Measurements from ENCODE around the gene COIL.

COIL gene

GRCh38 chr17:56934280-56934679 is 26.6 kb downstream of the COIL start:
- DNase-seq, result no peak

GRCh38 chr17:56933868-56934267 is 27.0 kb downstream of the COIL start:
- no peak for DNase-seq

DNA sequence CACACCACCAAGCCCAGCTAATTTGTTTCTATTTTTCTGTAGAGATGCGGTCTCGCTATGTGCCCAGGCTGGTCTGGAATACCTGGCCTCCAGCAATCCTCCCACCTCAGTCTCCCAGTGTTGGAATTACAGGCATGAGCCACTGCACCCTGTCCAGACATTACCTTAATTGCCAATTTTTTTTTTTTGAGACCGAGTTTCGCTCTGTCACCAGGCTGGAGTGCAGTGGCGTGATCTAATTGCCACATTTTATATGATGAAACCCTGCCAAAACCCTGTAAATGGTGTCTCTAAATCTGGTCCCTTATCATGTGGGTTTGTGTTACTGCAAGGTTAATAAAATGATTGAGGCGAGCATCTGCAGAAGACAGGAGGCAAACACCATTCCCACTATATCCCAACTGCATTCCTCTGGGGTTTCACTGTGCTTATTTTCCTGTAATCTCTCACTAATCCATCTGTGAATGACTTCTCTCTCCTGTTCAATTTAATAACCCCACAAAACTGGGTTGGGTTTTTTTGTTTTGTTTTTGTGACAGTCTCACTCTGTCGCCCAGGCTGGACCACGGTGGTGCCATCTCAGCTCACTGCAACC is 27.6 kb downstream of the COIL start:
- no peak for DNase-seq

DNA sequence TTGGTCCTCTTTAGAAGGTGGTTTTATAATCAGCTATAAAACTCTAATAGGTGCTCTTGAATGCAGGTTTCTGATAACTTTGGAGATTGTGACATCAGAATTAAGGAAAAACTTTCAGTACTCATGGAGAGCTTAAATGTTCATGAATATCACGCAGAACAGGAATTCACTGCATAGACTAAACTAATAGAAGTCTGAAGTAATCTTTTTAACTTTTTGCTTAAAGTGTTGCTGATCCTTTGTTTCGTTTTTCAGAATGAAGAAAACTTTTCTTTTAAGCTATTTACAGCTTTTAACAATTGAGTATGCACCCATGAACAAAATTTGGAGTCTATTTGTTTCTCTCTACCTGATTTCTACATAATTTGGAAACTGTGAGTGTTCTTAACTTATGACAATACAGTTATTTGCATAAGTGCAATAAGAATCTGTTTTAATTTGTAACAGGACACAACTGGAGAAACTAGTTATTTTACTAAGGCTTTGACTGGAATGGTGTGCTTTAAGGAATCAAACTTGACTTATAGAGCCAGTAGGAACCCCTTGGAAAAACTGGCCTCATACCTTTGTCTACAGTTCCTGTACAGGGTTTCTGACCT is 30.0 kb downstream of the COIL start:
- no peak for DNase-seq

DNA sequence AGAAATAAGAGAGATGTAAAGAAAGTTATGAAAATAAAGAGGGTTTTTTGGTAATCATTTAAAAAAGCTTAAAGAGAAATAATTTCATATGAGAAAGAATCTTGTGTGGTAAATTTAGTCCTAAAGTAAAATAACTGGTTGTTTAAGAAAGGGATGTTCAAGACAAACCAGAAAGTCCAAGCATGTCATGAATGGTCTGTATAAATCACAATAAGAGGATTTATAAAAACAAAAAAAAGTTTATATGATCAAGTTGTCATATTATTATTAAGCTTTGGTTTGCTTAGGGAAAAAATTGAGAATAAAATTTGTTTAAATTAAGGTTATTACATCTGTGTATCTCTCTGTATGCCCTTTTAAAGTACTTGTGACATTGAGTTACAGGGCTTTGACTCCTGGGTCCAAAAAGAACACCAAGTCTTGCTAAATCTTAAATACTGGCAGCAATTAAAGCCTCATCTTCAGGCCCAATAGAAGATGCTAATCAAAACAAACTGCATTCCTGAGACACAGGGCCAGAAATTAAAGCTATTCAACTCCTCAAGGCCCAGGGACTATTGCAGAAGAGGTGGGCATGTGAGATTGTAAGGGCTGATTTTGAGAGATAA is 31.4 kb downstream of the COIL start:
- DNase-seq, result no peak

DNA sequence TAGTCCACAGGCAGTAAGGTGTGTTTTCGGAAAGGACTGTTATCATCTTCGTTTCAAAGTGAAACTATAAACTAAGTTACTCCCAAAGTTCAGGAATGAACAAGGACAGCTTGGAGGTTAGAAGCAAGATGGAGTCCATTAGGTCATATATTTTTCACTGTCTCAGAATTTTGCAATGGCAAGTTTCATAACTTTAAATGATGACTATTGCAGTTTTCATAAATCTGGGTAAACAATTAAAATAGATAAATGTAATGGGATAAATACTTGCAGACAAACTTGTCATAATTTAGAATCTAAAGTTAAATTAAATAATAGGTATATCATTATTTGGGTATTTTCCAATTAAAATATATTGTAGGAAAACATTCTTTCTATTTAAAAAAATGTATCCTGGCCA is 32.3 kb downstream of the COIL start:
- DNase-seq, result no peak

DNA sequence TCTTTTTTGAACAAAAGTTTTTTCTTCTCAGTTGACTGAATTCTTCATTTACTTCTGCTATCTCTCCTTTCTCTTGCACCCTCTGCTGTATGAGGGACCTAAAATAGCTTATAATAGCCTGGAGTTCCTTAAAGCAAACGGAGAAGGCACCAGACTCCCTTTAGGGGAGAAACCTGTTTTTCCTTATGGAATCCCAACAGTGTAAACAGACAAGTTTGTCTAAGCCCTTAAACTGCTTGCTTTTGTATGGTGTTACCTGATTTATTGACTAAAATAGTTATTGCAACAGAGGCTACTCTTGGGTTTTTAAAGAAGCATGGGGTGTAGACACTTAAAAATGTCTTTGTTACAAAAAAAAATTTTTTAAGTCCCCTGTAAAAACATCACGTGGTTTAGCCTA is 34.1 kb downstream of the COIL start:
- no peak for DNase-seq

- DNase-seq, result no peak
These were observed 34.6 kb downstream of the COIL start for GRCh38 chr17:56926270-56926669.

DNA sequence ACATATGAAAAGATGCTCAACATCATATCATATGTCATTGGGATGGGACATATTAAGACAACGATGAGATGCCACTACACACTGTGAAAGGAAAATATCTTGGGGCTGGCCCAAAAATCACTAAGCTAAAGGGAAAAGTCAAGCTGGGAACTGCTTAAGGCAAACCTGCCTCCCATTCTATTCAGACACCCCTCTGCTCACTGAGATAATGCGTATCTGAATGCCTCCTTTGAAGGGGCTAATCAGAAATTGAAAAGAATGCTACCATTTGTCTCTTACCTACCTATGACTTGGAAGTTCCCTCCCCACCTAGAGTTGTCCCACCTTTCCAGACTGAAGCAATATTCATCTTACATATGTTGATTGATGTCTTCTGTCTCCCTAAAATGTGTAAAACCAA is 35.8 kb downstream of the COIL start:
- DNase-seq, result no peak

DNA sequence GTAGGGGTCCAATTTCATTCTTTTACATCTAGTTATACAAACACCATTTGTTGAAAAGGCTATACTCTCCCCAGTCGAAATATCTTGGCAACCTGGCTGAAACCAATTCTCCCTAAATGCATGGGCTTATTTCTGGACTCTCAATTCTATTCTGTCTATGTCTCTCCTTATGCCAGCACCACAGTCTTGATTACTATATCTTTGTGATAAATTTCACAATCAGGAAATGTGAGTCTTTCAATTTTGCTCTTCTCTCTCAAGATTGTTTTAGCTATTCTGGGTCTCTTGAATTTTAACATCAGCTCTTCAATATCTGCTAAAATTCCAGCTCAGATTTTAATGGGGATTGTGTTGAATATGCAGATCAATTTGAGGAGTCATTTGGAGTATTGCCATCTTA is 41.1 kb downstream of the COIL start:
- DNase-seq, result no peak

GRCh38 chr17:56918916-56919315 is 41.9 kb downstream of the COIL start:
- peak; percentile 9 for DNase-seq

GRCh38 chr17:56917559-56918296 is 43.1 kb downstream of the COIL start:
- no peak for DNase-seq

- no peak for DNase-seq
These were observed 46.1 kb downstream of the COIL start for GRCh38 chr17:56914581-56915273.

DNA sequence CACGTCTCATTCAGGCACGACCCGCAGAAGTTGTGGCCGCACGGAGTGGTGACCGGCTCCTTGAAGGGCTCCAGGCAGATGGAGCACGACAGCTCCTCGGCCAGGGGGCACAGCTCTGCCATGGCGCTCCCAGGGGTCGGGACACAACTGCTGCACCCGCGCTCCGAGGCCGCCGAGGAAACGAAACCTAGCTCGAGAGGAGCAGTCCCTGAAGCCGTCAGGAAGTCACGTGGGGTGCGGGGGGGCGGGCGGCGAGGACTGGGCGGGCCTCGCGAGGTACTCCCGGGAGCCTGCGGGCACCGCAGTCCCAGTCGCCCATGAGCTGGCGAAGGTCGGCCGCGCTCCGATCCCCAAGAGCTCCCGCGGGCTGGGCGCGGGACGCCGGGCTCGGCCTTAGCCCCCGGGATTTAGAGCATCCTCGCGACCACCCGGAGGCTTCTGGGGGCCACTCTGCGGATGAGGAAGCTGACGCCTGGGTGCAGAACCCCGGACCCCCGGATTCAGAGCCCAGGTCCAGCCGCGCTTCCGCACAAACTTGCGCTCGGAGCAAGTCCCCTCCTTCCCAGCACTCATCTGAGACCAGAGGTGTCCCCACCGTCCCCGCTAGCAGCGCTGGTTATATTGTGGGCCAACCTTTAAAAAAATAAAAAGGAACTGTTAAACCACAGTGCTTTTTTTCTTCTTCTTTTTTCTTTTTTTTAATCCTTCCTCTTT is 46.8 kb downstream of the COIL start, which contains the start of gene TRIM25:
TRIM25 (minus strand) TSS at position 183 of the 714 bp plus-strand sequence; CDS start at position 122, 61 bp downstream.
- DNase-seq, result peak; percentile 82

DNA sequence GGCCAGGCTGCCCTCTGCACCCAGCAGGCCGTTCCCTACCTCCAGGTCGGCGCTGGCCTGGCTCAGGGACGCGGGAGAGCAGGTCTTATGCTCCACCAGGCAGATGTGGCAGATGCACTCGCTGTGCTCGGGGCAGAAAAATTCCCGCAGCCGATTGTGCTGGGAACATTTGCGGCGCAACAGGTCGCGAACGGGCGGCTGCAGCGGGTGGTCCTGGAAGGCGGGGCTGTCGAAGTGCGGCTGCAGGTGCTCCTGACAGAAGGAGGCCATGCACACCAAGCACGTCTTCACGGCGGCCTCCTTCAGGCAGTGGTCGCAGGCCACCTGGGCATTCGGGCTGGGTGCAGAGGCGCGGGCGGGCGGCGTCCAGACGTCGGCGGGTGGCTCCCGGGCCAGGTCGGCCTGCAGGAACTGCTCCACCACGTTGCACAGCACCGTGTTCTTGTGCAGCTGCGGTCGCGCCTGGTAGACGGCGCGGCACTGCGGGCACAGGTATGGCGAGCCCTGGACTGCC is 47.4 kb downstream of the COIL start:
- no peak for DNase-seq

GRCh38 chr17:56913000-56913311 is 47.9 kb downstream of the COIL start:
- no peak for DNase-seq

- no peak for DNase-seq
These were observed 48.5 kb downstream of the COIL start for GRCh38 chr17:56912105-56912999.

DNA sequence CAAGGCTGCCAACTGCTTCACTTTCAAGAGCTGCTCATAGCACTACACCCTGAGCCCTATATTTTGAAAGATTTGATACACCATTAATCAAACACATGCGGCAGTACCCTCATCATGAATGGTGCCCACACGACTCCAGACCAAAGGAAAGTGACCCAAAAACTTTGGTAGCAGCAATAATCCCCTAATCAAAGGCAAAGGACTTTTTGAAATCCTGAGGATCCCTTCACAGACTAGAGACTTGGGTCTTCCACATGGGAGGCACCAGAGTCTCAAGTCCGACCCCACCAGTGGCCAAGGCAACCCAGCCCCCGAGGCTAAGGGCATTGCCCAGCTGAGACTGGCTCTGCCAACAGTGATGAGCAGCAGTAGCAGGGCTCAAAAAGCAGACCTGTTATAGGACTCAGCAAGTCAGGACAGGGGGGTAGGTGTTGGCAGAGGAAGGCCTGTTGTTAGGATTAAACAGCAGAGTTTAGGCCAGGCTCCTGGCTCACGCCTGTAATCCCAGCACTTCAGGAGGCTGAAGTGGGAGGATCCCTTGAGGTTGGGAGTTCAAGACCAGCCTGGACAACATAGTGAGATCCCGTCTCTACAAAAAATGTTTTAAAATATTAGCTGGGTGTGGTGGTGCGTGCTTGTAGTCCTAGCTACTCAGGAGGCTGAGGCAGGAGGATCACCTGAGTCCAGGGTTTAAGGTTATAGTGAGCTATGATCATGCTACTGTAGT is 50.2 kb downstream of the COIL start:
- DNase-seq, result no peak

DNA sequence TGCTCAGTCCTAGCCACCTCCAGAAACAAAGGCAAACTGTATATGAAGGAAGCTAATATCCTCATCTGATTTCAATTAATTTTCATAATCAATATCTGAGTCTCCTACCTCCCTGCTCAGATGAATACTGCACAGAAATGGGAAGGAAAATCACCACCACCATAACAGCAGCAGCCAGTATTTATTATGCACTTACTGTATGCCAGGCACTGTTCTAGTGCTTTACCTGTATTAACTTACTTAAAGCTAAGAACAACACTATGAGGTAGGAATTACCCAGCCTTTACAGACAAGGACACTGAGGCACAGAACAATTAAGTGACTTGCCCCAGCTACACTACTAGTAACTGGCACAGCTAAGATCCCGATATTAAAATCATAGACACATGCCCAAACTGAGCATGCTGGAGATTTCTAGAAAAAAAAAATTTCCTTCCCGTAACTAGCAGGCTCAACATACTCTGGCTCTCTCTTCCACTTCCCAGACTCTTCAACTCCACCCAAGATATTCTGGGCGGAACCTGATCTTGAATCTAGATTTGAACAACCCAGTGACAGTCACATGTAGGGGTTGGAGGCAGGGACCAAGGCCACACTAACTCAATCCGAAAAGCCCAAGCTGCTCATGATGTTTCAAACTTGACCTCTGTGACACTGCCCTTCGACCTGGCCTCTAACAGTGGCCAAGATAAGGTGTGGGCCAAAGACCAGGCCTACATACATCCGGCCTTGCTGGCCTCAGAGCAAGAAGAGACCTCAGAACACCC is 50.9 kb downstream of the COIL start:
- no peak for DNase-seq

DNA sequence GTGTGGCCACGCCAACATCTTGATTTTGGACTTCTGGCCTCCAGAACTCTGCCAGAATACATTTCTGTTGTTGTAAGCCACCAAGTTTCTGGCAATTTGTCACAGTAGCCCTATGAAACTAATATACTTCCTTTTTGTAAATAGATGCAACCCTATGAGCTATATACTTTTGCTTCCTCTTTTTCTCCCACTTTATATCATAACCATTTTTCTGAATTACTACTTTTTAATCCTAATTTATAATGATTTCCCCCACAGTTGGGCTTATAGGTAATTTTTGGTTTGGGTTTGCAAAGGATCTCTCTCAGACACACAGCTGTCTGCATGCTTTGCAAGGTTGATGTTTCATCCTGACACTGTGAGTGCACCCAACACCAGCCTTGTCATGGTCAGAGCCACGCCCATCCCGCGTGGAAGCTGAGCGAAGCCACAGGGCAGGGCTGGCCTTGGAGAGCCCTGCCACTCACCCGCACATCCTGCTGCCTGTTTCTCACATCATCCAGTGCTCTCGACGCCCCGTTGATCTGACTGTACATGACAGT is 52.8 kb downstream of the COIL start:
- DNase-seq, result peak; percentile 47

Measured in CD4-positive, alpha-beta T cell treated with Interleukin-4 for 4 hours (primary cell).